PC-3 (cell line): Measurements from ENCODE around the gene TDRKH. TPM values are rescaled to one million over a fixed set of nuclear protein-coding genes. Genes with fewer than 3 reads are reported as not detected.

Experiments used
- ATAC-seq: fragments of 200-7000 bp; cut with Tn5 transposase; 2 replicates; pipeline ENCODE4 v1.9.1; 2020; ENCODE audit warnings: mild to moderate bottlenecking, moderate library complexity
- Bru-seq: library from RNA; stranded (reverse); fragments of 400-500 nt; gene quantifications from one replicate; lab custom pipeline; 2021; lab: Mats Ljungman, UMichigan
- BruChase-seq, 2 experiments: library from RNA; stranded (reverse); fragments of 400-500 nt; gene quantifications; one replicate each; lab custom pipeline; 2021; lab: Mats Ljungman, UMichigan
- BruUV-seq: library from RNA; stranded (reverse); fragments of 400-500 nt; replicated peaks from 2 replicates; lab custom pipeline; 2021; lab: Mats Ljungman, UMichigan
- CTCF ChIA-PET: fragments of 300-600 bp; sonication (Branson Sonifier 250); formaldehyde crosslinking; loops from one replicate; lab custom pipeline; 2022; ENCODE audit warnings: antibody characterized with exemption; lab: Charles Lee
- POLR2A ChIA-PET: fragments of 300-600 bp; sonication (Branson Sonifier 250); formaldehyde crosslinking; loops from one replicate; lab custom pipeline; 2022; ENCODE audit warnings: antibody characterized with exemption; ENCODE audit not compliant: unreplicated experiment; lab: Charles Lee
- DNase-seq: peaks from one replicate; pipeline ENCODE4 v3.0.0-alpha.2; 2015
- H2AFZ ChIP-seq: fragments of 300-600 bp; sonication (generic); 2 replicates; pipeline ENCODE4 v1.6.0; 2016; ENCODE audit warnings: antibody characterized with exemption, low read length
- H3F3A ChIP-seq: fragments of 300-600 bp; sonication (generic); one replicate; pipeline ENCODE4 v1.6.0; 2017; ENCODE audit warnings: antibody characterized with exemption, low read length, control low read depth, mild to moderate bottlenecking; ENCODE audit not compliant: unreplicated experiment
- H3K27ac ChIP-seq: fragments of 300-600 bp; sonication (generic); 2 replicates; pipeline ENCODE4 v1.5.1; 2016; ENCODE audit warnings: mild to moderate bottlenecking, low read length
- H3K27me3 ChIP-seq: fragments of 300-600 bp; sonication (generic); 2 replicates; pipeline ENCODE4 v1.6.1; 2016; ENCODE audit warnings: low read length, mixed read lengths
- H3K36me3 ChIP-seq: fragments of 300-600 bp; sonication (generic); 2 replicates; pipeline ENCODE4 v1.6.1; 2016; ENCODE audit warnings: low read depth, mixed run types, low read length, mixed read lengths
- H3K4me1 ChIP-seq: fragments of 300-600 bp; sonication (generic); 2 replicates; pipeline ENCODE4 v1.5.1; 2016; ENCODE audit warnings: low read length; ENCODE audit not compliant: insufficient read depth
- H3K4me2 ChIP-seq: fragments of 300-600 bp; sonication (generic); 2 replicates; pipeline ENCODE4 v1.6.0; 2016; ENCODE audit warnings: low read length
- H3K4me3 ChIP-seq: fragments of 300-600 bp; sonication (generic); 2 replicates; pipeline ENCODE4 v1.5.1; 2016; ENCODE audit warnings: mild to moderate bottlenecking, low read length, mixed read lengths
- H3K79me2 ChIP-seq: fragments of 300-600 bp; sonication (generic); 2 replicates; pipeline ENCODE4 v1.6.1; 2017; ENCODE audit warnings: low read length, mixed read lengths
- H3K9ac ChIP-seq: fragments of 300-600 bp; sonication (generic); 2 replicates; pipeline ENCODE4 v1.6.0; 2016; ENCODE audit warnings: mild to moderate bottlenecking, low read length
- H3K9me2 ChIP-seq: fragments of 300-600 bp; sonication (generic); replicated peaks from 2 replicates; pipeline ENCODE4 v1.6.1; 2016; ENCODE audit warnings: mixed run types, low read length, mixed read lengths
- H3K9me3 ChIP-seq: fragments of 300-600 bp; sonication (generic); 2 replicates; pipeline ENCODE4 v1.6.1; 2016; ENCODE audit warnings: low read length, mixed read lengths
- H4K20me1 ChIP-seq: fragments of 300-600 bp; sonication (generic); 2 replicates; pipeline ENCODE4 v1.6.1; 2016; ENCODE audit warnings: low read length, mixed read lengths
- CTCF ChIP-seq: fragments of 300-600 bp; sonication (generic); conservative IDR thresholded peaks from 2 replicates; pipeline ENCODE4 v1.5.1; 2017; ENCODE audit warnings: antibody characterized with exemption, low read depth, mild to moderate bottlenecking, low read length
- EZH2 ChIP-seq: fragments of 300-600 bp; sonication (generic); IDR thresholded peaks from one replicate; pipeline ENCODE4 v1.6.1; 2017; ENCODE audit warnings: antibody characterized with exemption, mild to moderate bottlenecking, low read length; ENCODE audit not compliant: unreplicated experiment
- EZH2phosphoT487 ChIP-seq: fragments of 300-600 bp; sonication (generic); IDR thresholded peaks from 2 replicates; pipeline ENCODE4 v1.6.1; 2018; ENCODE audit warnings: mild to moderate bottlenecking, antibody characterized with exemption, low read length, borderline replicate concordance
- intact Hi-C: fragments of 100-400 bp; cut with micrococcal nuclease; formaldehyde crosslinking; loops from 2 replicates; pipeline ENCODE4 v1.9.0; 2023
- long read RNA-seq: library from polyadenylated mRNA; unstranded; transcript quantifications from one replicate; pipeline ENCODE4 v2.0.0, GENCODE V29; 2021; ENCODE audit not compliant: unreplicated experiment
- total RNA-seq: library from RNA; depleted of rRNA; stranded (reverse); fragments of >200 nt; gene quantifications from 2 replicates; pipeline ENCODE4 v1.2.3, GENCODE V29; 2014; rRNA removed

TDRKH gene
- total RNA-seq: 15.2 and 15.6 TPM in 2 replicates
- Bru-seq, nascent RNA: percentile 62 among the genes with signal in this experiment
- percentile 61 among the genes with signal in this experiment for BruChase-seq, experiment 1, labeled RNA remaining after a 6-hour chase
- BruChase-seq, experiment 2, labeled RNA remaining after a 2-hour chase: percentile 59 among the genes with signal in this experiment
- long read RNA-seq, transcript TDRKH-207 (13 exons, 2,768 nt): minor isoform, 8 of 84 reads
- long read RNA-seq, transcript TDRKH-203 (13 exons, 2,824 nt): major isoform, 27 of 84 reads
- long read RNA-seq, partial matches to known transcripts: 14 of 84 reads
- long read RNA-seq, other reads (novel, unspliced or antisense): 33 of 84 reads

- Histone ChIP-seq H2AFZ (peak within 1 kb of the TSS; percentile 96), H3K9ac (peak within 1 kb of the TSS; percentile 62), H3K27ac (no peak within 1 kb of the TSS), H3K9me2 (no peaks in the 10 kb centered on the region), H3K4me2 (peak within 1 kb of the TSS; percentile 94), H3K4me1 (peaks cover 12% of the 10 kb centered on the region), H3K9me3 (no peaks in the 10 kb centered on the region), H3K36me3 (no peaks in the 10 kb centered on the region), H3K27me3 (no peaks in the 10 kb centered on the region), H3F3A (no peaks in the 10 kb centered on the region), H4K20me1 (no peaks in the 10 kb centered on the region), H3K79me2 (peaks cover 13% of the 10 kb centered on the region), H3K4me3 (peak within 1 kb of the TSS; percentile 83)
- TSS peak; percentile 65 for BruUV-seq
- intact Hi-C loops: loop anchor here (1.0 to 2.0 kb wide), 2 partner anchors 27 to 46 kb away; partner anchors contain the start of gene MRPL9
- peak; percentile 96 for ATAC-seq
- DNase-seq: peak; percentile 99
- POLR2A ChIA-PET: interaction anchor here (0.5 kb wide), 1 partner anchor 109 kb away, joined by 4 read pairs; no protein-coding TSS in a partner anchor
- CTCF ChIA-PET: interaction anchor here (0.9 kb wide), 1 partner anchor 56 kb away, joined by 4 read pairs; no protein-coding TSS in a partner anchor
- TF ChIP-seq EZH2 (no peak), EZH2phosphoT487 (no peak), CTCF (peak; percentile 45)
Measured at GRCh38 chr1:151790071-151790939, at the start of gene TDRKH. Gene TDRKH (minus strand): TSS chr1:151790500. CDS start chr1:151783022, 7,478 bp downstream.

- Histone ChIP-seq H3K27me3 (no peaks in the 10 kb centered on the region), H3K4me3 (peak within 1 kb of the TSS; percentile 73), H3K79me2 (peaks cover 3% of the 10 kb centered on the region; the same call in 1 of the 2 replicates), H3K36me3 (no peaks in the 10 kb centered on the region), H3K4me2 (peak within 1 kb of the TSS; percentile 97), H4K20me1 (no peaks in the 10 kb centered on the region), H2AFZ (peak within 1 kb of the TSS; percentile 88), H3K9me2 (no peaks in the 10 kb centered on the region), H3K9ac (peak within 1 kb of the TSS; percentile 96), H3K9me3 (no peaks in the 10 kb centered on the region), H3F3A (no peaks in the 10 kb centered on the region), H3K27ac (peak within 1 kb of the TSS; percentile 97), H3K4me1 (peaks cover 51% of the 10 kb centered on the region)
- DNase-seq (peak; percentile 91), ATAC-seq (peak; percentile 81)
- TF ChIP-seq EZH2 (no peak), CTCF (no peak), EZH2phosphoT487 (no peak)
- ChIA-PET POLR2A (interaction anchor here (0.6 to 0.7 kb wide), 4 partner anchors 9 to 300 kb away, joined by 3 to 4 read pairs (median 4); no protein-coding TSS in a partner anchor), CTCF (interaction anchor here (0.6 to 2.1 kb wide), 5 partner anchors 9 to 329 kb away, joined by 3 to 6 read pairs (median 3); partner anchors contain the start of gene CGN)
- intact Hi-C loops: loop anchor here (10.0 kb wide), 2 partner anchors 225 to 495 kb away; partner anchors contain the start of genes RFX5 and SNX27
- TSS peak; percentile 87 for BruUV-seq
Measured at GRCh38 chr1:151839457-151840403, 49.4 kb upstream of the TDRKH start, which contains the start of gene C2CD4D. Gene C2CD4D (minus strand): TSS chr1:151839820. CDS start chr1:151838989, 831 bp downstream.
